GM04503 (cell line): ENCODE measurements around the gene MYO9A.

Source experiments
- DNase-seq: peaks from one replicate; pipeline ENCODE4 v3.0.0-alpha.2; 2012; ENCODE audit warnings: low read depth

Gene MYO9A, protein sequence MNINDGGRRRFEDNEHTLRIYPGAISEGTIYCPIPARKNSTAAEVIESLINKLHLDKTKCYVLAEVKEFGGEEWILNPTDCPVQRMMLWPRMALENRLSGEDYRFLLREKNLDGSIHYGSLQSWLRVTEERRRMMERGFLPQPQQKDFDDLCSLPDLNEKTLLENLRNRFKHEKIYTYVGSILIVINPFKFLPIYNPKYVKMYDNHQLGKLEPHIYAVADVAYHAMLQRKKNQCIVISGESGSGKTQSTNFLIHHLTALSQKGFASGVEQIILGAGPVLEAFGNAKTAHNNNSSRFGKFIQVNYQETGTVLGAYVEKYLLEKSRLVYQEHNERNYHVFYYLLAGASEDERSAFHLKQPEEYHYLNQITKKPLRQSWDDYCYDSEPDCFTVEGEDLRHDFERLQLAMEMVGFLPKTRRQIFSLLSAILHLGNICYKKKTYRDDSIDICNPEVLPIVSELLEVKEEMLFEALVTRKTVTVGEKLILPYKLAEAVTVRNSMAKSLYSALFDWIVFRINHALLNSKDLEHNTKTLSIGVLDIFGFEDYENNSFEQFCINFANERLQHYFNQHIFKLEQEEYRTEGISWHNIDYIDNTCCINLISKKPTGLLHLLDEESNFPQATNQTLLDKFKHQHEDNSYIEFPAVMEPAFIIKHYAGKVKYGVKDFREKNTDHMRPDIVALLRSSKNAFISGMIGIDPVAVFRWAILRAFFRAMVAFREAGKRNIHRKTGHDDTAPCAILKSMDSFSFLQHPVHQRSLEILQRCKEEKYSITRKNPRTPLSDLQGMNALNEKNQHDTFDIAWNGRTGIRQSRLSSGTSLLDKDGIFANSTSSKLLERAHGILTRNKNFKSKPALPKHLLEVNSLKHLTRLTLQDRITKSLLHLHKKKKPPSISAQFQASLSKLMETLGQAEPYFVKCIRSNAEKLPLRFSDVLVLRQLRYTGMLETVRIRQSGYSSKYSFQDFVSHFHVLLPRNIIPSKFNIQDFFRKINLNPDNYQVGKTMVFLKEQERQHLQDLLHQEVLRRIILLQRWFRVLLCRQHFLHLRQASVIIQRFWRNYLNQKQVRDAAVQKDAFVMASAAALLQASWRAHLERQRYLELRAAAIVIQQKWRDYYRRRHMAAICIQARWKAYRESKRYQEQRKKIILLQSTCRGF (N-terminal part only)

DNA sequence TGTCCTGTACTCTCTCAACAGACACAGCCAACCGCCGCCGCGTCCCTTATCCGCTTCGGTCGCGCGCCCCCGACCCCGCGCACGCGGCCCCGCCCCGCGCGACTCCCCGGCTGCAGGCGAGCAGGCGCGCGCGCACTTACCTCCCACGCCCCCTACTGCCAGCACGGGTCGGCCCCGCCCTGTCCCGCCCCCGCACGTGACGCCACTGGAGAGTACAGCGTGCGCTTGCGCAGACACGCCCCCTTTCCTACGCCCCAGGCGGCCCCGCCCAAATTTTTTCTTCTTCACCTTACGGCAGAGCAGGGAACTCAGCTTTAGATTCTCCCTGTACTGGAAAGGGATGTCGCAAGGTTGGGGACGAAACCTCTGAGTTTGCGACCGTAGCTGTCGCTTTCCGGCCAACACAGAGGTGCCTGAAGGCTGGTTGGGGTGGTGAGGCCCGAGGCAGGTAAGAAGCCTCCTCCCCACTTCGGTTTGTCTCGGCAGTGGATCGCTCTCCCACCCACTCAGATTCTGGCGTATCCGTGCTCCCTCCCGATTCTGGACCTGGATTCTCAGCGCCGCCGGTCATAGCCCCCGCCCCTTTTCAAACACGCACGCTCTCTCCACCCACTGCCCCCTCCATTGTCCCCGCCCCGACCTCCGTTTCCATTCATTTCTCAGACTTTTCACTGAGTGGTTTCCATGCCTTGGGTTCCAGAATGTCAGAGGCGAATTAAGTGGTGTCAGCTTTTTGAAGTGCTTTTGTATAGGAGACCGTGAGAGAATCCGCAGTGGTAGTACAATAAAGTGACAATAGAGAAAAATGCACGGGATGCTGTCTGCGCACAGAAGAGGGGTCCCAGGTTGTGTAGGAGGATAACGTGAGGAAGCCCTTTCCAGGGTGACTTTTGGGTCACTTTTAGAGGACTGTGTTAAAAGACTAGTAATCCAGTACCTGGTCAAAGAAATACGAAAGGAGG is at the start of gene MYO9A, which contains the start of gene SENP8:
TSS of gene MYO9A (minus strand) at position 134 of the 962 bp plus-strand sequence. CDS start 71,587 bp downstream, outside the sequence.
TSS of gene SENP8 (plus strand) at position 387 of the 962 bp plus-strand sequence. CDS start 21,221 bp downstream, outside the sequence.
- DNase-seq: peak; percentile 92

DNA sequence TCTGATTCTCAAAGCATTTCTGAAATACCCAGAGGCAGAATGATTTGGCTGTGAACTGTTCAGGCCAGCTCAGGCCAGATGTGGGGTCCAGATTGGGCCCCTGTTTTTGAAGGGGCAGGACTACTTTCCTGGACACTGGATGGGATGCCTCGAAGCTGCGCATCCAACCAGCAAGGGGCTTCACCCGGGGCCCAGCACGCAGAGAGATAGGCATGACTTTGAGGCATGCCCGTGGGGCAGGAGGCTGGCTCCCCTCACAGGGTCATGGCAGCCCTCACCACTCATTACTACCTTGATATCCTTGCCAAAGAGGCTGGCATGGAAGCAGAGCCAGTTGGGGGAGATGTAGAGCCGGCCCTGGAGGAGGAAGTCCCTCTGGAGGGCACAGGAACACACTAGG is 49.5 kb upstream of the MYO9A start:
- DNase-seq: no peak

DNA sequence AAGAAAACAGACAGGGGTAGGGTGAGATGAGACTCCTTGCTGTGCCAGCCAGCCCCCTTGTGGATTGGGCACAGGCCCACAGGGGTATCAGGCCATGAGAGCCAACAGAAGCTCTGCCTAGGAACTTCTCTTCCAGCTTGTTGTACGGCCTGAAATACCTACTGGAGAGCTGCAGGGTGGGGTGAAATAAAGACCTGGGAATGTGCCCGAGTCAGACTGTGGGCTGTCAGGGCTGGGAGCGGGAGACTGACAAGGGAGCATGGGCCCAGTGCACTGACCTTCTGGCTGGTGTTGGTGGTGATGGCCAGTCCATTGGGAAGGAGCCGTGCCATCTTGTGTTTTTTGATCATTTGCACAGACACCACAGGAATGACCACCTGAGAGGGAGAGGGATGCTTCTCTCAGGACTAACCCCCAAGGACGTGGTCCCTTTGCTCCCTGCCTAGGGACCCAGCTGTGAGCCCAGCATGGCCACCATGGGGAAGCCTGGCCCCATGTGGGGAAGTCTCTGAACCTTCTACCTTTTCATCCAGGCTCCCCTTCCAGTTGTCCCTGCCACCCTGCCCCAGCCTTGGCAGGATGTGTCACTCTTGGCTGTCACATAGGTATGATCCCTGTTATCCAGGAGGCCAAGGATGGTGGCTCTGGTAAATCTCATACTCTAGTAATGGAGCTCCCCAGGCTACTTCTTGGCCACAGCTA is 48.9 kb upstream of the MYO9A start:
- no peak for DNase-seq

DNA sequence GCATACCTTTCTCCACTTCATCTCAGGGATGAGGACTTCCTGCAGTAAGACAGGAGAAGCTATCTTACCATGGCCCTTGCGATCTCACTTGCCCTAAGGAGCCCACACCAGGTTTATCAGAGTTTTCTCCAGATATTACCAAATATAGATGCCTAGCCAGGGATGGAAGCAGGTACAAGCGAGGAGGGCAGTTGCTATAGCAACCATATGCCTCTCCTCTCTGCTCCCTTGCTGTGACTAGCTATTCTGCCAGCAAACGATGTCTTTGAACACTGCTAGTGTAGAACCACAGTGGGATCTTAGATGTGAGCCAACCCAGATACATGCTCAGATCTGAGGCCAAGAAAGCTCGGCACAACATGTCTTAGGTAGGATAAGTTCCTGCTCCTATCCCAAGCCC is 45.8 kb upstream of the MYO9A start:
- DNase-seq: no peak

DNA sequence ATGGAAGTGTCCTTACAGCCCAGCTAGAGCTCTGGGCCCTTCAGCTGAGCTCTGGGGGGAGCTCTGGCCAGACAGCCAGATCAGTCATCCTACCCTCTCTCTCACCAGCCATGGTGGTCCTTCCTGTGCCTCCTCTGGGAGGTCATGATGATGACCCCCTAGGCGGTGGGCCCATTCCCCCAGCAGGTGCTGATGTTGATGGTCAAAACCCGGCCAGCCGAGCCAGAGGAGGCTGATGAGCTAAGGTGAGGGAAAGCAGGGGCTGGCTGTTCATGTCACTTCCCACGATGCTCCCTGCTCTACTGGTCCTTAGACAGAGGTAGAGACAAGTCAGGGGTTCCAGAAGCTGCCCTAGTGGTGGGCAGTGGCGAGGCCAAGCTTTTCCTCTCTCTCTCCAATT is 44.6 kb upstream of the MYO9A start:
- no peak for DNase-seq

DNA sequence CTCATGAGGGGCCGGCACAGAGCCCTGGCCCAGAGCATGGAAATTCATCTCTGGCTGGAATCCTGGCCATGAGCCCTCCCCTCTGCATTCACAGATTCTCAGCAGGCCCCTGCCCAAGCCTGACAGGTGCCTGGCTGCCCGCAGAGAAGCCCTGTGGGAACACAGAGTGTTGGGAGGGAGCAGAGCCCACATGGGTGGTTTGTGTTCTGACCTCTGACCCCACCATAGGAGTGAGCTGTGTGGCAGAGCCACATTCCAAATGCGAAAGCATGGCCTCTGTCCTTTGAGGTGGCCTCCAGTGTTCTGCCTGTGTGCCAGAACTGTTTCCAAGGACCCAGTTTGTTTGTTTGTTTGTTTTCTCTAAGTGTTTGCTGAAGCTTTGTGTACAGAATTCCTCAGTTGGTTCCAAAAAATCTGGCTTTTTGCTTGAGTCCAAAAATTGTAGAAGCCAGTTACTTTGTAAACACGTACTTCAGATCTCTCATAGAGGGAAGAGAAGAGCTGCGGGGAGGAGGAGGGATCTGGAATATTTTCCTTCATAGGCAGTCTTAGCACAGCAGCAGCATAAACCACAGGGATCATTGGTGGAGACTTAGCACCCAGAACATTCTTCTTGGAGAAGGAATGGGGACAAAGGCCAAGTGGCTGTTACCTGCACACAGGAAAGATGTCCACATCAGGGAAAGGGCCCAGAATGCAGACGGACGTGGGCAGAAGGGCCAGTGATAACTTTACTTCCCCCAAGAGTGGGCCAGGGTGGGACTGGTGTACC is 43.6 kb upstream of the MYO9A start:
- no peak for DNase-seq

DNA sequence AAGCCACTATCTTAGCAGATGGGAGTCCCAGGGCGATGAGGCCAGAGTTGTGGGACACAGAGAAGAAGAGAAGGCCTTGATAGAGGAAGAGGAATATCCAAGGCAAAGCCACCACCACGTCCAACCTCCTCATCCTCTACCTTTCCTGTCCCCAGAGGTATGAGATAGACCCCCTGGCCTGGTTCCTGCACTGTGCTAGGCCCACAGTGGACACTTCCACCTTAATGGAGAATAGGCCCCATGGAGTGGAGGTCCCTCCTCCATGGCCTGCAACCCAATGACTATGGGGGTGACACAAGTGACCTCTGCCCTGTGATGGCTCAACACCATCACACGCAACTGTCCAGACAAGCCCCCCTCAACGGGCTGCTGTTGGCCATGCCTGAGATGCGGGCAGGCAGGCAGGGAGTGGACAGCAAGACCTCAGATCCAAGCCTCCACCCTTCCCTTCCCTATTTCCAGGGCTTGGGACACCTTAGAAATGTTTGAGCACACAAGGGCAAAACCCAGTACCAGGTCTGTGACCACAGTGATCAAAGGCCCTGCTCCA is 42.8 kb upstream of the MYO9A start:
- no peak for DNase-seq

DNA sequence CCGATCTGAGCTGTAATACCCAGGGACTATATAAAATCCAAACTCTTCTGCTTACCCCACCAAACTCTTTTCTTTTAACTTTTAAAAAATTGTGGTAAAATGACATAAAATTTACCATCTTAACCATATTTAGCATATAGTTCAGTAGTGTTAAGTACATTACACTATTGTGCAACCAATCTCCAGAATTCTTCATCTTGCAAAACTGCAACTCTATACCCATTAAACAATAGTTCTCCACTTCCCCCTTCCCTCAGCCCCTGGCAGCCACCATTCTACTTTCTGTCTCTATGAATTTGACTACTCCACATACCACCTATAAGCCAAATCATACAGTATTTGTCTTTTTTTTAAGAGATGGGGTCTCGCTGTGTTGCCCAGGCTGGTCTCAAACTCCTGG is 39.0 kb upstream of the MYO9A start:
- no peak for DNase-seq

DNA sequence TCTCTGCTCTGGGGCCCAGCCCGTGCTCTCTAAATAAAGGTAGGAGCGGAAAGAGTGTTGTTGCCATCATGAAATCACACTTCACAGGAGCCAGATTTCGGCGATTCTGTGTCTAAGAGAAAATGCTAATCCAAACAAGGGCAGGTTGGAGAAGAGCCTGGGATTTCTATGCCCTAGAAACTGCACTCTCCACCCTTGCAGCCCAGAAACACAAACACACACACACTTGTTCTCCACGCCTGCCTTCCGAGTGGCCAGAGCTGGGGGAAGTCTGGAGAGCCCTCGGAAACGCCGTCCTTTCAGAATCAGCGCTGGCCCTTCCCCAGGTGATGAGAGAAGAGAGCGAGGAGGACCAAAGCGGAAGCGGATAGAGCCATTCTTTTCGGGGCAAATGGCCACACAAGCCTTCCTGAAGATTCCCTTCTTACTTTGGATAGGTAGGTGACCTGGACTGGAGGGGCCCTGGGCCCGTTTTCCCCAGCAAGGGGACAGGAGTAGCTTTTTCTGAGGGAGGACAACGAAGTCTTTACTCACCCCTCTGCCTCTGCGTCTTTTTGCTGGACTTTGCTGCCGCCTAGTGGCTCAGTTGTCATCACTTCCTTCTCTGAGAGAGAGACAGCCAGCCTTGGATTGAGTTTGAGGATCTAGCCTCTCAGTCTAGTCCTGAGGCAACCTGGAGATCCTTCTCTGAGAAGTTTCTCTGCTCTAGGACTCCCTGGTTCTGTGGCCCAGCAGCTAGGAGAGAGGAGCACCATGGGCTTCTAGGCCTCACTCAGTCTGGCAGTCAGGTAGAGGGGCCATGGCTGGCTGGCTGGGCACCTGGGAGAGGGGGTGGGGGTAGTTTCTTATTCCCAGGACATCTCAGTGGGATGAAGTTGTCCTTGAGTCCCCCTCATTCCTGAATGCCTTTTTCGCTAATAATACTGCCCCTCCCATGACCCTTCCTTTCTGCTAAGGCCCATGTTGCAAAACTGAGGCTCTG is 38.0 kb upstream of the MYO9A start:
- peak; percentile 35 for DNase-seq

DNA sequence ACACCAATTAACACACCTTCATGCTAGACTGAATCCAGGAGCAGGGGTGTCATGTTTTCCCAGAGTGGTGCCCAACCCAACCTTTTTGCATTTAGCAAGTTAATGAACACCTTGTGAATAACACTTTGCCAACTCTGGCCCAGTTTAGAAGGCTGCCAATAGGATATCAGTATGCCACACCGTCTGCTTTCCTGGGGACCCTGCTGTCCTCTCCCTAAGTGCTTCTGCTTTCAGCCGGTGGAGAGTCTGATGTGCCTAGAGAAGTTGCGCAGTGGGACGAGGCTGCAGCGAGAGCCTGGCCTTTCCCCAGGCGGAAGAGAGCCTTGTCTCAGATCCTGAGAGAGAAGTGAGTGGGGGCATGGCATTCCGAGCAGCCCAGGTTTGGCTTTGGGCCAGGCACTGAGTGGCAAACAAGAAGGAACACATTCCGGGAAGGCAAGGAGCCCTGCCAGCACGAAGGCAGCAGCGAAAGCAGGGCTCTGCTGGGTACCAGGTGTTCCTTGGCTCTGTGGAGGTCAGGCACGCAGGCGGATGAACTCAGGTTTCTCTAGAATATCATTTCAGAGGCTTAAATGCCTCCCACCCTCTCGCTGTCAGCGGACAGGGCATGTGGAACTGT is 37.2 kb upstream of the MYO9A start:
- no peak for DNase-seq

DNA sequence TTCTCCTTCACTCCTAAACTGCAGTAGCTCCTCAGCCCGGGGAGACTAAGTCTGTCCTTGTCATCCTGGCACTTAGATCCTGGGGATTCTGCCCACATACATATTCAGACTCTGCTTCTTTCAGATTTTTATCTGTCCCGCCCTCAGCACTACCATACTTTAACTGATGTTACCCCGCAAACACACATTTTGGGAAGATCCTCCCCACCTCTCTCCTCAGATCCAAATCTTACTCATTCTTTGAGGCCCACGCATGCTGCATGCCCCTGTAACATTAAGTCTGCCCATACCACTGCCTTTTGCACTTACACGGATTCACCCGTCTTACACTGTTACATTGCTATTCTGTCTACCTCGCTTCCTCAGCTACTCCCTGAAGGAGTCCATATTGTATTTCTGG is 36.4 kb upstream of the MYO9A start:
- no peak for DNase-seq

DNA sequence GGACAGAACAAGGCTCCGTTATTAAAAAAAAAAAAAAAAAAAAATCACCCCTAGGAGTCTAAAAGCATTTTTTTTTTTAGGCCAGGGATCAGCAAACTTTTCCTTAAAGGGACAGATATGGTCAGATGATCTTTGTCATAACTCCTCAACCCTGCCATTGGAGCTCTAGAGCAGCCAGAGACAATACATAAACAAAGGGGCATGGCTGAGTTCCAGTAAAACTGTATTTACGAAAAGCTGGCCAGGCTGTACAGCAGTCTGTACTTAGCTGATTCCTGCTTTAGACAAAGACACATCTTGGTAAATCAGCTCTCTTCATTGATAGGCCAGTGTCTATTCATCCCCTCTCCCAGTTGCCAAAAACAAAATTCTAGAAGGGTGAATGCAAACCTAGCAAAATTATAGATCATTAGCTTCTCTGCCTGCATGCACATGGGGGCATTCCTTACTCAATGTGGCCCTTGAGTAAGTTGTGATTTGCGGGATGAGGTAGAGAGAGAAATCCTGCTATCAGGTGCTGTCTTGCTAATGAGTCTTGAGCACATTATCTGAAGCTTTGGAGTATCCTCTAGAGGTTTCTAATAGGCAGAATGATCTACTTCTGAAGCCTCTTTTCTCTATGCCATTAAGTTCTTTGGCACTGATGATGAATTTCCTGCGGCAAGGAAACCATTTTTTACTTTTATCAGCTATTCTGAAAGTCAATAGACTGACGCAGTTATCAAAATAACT is 35.5 kb upstream of the MYO9A start:
- DNase-seq: no peak

DNA sequence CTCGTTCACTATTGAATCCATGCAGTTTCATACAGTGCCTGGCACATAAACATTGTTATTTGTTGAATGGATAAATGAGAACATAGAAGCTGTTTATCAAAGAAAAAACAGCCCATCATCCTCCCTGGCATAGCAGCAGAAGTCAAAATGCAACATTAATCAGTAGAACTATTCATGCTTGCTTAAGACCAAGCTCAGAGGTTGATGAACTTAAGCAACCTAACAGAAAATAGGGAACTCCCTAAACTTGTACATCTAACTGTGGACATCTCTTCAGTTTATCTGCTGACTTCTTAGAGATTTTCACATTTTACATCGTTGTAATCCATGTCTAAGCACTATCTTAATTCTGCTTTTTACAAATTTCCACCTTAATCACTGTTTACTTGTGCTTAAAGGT is 29.5 kb upstream of the MYO9A start:
- no peak for DNase-seq

DNA sequence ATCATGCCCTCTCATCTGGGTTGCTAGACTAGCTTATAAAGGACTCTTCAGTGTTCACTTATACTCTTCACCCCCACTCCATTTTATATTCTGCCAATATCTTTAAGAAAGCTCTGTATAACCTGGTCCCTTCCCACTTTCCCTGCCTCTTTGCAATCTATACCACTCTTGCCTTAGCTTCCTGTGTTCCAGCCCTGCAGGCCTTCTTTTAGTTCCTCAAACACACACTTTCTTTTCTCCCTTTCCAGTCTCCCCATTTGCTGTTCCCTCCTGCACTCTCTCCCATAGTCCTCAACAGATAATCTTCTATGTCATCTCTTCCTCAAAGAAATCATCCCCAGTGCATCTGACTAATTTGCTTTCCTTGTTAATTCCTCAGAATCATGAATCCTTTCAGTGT is 29.0 kb upstream of the MYO9A start:
- DNase-seq: no peak

DNA sequence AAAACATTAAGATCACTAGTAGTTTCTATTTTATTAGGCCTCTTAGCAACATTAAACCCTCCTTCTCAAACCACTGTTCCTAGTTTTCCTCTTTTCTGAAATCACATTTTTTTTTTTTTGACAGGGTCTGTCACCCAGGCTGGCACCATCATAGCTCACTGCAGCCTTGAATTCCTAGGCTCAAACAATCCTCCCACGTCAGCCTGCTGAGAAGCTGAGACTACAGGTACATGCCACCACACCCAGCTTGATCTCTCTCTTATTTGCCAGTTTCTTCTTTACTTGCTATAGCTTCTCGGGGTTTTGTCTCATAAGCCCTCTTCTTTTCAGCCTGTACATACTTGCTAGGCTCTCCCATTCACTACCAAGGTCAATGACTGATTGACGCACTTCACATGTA is 28.3 kb upstream of the MYO9A start:
- no peak for DNase-seq

DNA sequence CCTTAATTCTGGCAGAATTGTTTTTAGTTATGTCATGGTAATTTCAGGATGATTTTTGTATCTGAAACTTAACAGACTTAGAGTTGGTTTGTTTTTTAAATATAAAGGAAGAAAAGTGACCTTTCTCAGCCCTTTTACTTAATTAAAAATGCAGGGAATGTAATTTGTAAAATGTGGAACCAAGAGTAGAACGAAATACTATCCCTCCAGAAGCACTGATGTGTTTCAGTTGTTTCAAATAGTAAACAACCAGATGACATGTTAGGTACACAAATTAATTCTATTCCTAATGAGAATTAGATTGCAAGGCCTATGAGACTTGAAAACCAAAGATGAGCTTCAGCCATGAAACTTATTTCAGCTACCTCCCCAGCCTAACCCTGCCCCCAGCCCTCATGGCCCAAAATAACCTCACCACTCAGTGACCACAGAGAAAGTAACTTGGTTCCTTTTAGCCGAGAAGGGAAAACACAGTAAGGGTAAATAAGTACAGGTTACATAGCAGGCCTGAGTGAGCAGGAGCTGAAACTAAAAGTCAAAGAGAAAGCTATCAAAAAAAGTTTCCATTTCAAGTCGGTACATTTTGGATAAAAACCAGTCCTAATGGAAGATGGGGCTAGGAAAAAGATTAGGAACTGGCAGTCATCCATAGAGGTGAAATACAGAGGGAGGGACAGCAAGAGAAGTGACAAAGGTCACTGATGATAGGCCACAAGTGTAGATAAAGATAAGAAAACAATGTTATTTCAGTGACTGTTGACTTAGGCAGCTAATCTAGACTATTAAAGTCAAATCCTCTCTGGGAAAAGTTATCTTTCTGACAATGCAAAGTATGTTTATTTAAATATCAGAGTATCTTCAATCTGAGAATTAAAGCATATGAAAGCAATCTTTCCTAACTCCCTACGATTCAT is 23.5 kb upstream of the MYO9A start:
- DNase-seq: no peak
